Measurements from ENCODE around the gene SLC5A5.
A peak's percentile ranks its signal among the peaks of the same experiment; 100 is the strongest.

SLC5A5 gene

GRCh38 chr19:17926044-17926443 is 54.3 kb downstream of the SLC5A5 start:
- DNase-seq = no peak

GRCh38 chr19:17929056-17929455 is 57.3 kb downstream of the SLC5A5 start:
- DNase-seq = no peak

GRCh38 chr19:17931532-17932191 is 59.9 kb downstream of the SLC5A5 start:
- DNase-seq = no peak

- peak; percentile 88 for DNase-seq
Observed at GRCh38 chr19:17932485-17933338, 61.0 kb downstream of the SLC5A5 start, which contains the start of gene CCDC124. TSS of gene CCDC124 (plus strand) at chr19:17933015. CDS start at chr19:17936421, 3,406 bp downstream.

- no peak for DNase-seq
Observed at GRCh38 chr19:17933414-17934129, 61.8 kb downstream of the SLC5A5 start.

- DNase-seq = no peak
Observed at GRCh38 chr19:17936379-17936778, 64.6 kb downstream of the SLC5A5 start.

GRCh38 chr19:17937371-17937900 is 65.7 kb downstream of the SLC5A5 start:
- DNase-seq = no peak

- peak; percentile 80 for DNase-seq
Observed at GRCh38 chr19:17938092-17938845, 66.5 kb downstream of the SLC5A5 start.

GRCh38 chr19:17942181-17942580 is 70.4 kb downstream of the SLC5A5 start:
- no peak for DNase-seq

- no peak for DNase-seq
Observed at GRCh38 chr19:17942582-17943273, 71.0 kb downstream of the SLC5A5 start.

GRCh38 chr19:17943274-17944221 is 71.8 kb downstream of the SLC5A5 start:
- DNase-seq = no peak

GRCh38 chr19:17944301-17944700 is 72.6 kb downstream of the SLC5A5 start:
- no peak for DNase-seq
